SW 1271 (cell line): ENCODE data around the gene AGBL4.
"Not testable (repeated sequence)": the region's sequence is repeated elsewhere in the genome, so short reads cannot be mapped to it uniquely, and the experiment has no call there.

Experiments used
- DNase-seq, 2 experiments: peaks; one replicate each; lab custom pipeline; 2025; lab: John Stamatoyannopoulos, UW

AGBL4 gene

GRCh38 chr1:48530727-48531351 is 1492.9 kb downstream of the AGBL4 start:
- DNase-seq = peak in 1 of 2 experiments; percentile 29

- DNase-seq = no peak
These were observed 1496.7 kb downstream of the AGBL4 start for GRCh38 chr1:48527051-48527450.

- no peak for DNase-seq
These were observed 1497.6 kb downstream of the AGBL4 start for GRCh38 chr1:48526008-48526710.

GRCh38 chr1:48524892-48525467 is 1498.8 kb downstream of the AGBL4 start:
- DNase-seq = no peak

GRCh38 chr1:48523558-48523957 is 1500.2 kb downstream of the AGBL4 start:
- DNase-seq = no peak

GRCh38 chr1:48519896-48520295 is 1503.9 kb downstream of the AGBL4 start:
- DNase-seq = not testable (repeated sequence)

- DNase-seq = no peak
These were observed 1516.9 kb downstream of the AGBL4 start for GRCh38 chr1:48506870-48507269.

GRCh38 chr1:48500541-48501450 is 1523.0 kb downstream of the AGBL4 start:
- no peak for DNase-seq

GRCh38 chr1:48499211-48499735 is 1524.5 kb downstream of the AGBL4 start:
- DNase-seq = no peak

GRCh38 chr1:48498096-48498791 is 1525.5 kb downstream of the AGBL4 start:
- DNase-seq = peak; percentile 10 to 41

- no peak for DNase-seq
These were observed 1527.8 kb downstream of the AGBL4 start for GRCh38 chr1:48495911-48496310.

- DNase-seq = no peak
These were observed 1528.6 kb downstream of the AGBL4 start for GRCh38 chr1:48495166-48495565.

GRCh38 chr1:48493970-48494769 is 1529.6 kb downstream of the AGBL4 start:
- no peak for DNase-seq

GRCh38 chr1:48493041-48493440 is 1530.7 kb downstream of the AGBL4 start:
- DNase-seq = no peak

GRCh38 chr1:48492392-48492791 is 1531.4 kb downstream of the AGBL4 start:
- no peak for DNase-seq

GRCh38 chr1:48488721-48489120 is 1535.0 kb downstream of the AGBL4 start:
- no peak for DNase-seq
